NCI-H2107 (cell line): Measurements from ENCODE around the gene SLC4A1.

Source experiments
- DNase-seq: peaks from one replicate; lab custom pipeline; 2025; lab: John Stamatoyannopoulos, UW

SLC4A1 gene

DNA sequence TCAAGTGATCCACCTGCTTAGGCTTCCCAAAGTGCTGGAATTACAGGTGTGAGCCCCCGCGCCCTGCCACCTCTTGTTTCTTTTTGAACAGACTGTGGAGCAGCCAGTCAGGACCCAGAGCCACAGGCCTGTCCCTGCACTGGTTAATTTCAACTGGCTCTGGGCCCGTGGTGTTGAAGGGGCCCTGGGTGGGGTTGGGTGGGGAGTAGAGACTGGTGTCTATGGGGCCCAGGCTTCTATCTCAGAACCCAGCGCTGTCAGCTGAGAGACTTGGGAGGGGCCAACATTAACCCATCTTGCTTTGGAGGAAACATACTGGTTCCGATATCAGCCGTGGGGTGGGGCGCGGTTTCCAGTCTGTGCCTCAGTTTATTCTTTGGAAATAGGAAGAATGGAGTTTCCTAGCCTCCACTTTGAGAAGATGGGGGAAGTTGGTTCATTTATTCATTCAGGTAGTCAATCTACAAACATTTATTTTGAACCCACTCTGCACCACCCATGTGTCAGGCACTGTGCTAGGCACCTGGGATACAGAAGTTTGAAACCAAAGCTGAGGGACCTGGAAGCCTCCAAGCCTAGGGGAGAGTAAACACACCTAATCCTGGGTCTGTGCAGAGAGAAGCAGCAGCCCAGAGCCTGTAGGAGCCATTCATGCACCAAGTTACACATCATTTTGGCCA lies 15.5 kb upstream of the SLC4A1 start:
- no peak for DNase-seq

DNA sequence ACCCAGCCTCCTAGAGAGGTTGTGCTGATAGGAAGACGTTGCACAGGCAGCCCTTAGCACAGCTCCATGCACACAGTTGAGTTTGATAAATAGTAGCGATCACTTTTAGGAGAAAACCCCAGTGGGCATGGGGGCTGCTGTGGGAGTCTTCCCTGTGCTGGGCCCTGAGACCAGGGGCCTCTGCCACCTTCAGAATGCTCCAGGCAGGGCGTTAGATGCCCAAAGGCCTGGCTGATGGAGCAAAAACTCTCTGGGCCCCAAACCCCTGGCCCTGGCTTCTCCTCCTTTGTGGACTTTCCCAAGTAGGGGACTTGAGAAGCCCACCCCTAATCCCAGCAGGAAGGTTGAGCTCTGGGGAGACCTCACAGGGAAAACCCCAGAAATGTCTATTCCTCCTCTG lies 14.3 kb upstream of the SLC4A1 start:
- DNase-seq = no peak

DNA sequence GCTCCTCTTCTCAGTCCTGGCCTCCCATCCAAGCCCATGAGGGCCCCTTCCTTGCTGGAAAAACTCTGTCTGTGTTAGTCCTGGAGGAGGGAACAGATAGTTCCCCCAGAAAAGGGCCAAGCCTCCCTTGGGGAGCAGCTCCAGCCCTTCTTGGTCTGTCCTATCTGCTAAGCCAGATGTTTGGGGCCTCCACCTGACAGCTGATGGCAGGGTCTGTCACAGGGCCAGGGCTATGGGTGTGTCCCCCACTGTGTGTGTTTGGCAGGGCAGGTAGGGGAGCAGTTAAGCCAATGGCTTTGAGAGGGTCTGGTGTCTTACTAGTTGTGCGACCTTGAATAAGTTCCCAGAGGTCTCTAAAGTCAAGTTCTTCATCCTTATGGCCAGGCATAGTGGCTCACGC lies 13.6 kb upstream of the SLC4A1 start:
- no peak for DNase-seq

DNA sequence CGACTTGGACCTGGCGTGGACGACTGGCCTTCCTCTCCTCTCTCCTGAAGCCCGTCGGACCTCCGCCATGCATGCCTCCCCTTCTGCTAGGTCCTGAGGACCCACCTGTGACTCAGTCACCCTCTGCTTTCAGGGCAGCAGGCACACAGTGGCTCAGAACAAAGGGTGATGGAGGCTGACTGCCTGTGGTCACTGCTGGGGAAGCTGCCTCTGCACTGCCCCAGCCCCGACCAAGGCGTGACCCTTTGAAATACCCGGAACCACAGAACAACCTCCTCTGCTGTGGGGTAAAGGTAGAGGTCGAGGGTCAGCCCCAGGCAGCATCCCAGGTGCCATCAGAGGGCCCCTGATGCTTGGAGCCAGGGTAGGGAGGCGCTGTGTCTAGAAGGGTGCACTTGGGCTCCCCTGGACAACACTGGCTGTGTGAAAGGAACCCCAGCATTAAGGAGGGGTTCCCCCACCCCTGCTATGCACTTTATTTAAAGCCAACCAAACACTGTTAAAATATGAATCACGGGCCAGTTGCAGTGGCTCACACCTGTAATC lies 12.5 kb upstream of the SLC4A1 start:
- DNase-seq = no peak

DNA sequence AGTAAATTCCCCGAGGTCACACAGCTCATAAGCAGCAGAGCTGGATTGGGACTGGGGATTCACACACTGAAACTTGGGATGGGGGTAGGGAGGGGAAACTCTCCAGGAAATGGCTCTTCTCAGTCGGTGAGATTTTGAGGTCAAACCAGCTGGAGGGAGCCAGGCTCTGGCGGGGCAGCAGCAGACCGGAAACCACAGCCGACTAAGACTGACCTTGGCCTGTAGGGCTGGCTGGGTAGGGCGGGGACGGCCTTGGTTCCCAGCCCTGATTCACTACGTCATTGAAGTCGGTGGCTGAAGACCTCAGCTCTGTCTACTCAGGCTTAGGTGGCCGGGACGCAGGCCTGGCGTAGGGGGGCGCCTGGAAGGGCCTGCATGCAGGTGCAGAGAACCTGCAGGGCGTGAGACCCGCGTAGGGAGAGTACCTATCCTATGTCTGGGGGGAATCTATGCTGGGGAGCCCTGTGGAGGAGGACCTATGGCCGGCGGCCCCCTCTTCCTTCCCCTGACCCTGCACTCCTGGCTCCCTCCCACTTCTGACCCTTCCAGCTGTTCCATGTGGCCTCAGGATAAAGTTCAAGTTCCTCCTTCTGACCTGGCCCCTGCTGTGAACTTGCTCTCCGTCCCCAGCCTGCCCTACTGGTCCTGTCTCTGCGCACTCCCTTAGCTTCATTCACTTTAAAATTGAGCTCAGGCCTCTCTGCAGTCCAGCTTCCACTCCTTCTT lies 11.9 kb upstream of the SLC4A1 start:
- no peak for DNase-seq

DNA sequence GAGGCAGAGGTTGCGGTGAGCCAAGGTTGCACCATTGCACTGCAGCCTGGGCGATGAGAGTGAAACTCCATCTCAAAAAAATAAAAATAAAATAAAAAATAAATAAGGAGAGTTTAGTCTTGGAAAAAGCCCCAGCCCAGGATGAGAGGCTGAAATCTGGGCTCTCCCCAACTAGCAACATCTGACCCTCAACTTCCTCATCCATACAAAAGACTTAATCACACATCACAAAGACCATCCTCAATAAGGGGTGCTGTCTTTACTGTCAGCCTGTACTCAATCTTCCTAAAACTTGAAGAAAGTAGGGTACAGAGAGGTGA lies 11.4 kb upstream of the SLC4A1 start:
- no peak for DNase-seq

DNA sequence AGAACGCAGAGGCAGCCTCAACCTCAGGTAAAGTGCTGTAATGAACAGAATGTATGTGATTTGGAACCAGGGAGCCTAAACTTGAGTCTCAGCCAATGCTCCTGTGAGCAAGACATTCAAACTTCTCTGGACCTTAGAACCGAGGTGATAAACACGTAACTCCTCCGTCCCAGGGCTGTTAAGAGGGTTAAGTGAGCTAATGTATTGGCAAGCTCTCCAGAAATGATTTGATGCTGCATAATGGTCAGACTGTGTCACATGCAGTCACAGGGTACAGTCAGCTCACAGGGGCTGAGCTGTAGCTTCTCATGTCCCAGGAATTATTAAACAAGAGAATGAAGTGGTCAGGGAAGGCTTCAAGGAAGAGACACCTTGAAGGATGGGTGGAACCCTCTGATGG lies 10.0 kb upstream of the SLC4A1 start:
- DNase-seq = no peak

DNA sequence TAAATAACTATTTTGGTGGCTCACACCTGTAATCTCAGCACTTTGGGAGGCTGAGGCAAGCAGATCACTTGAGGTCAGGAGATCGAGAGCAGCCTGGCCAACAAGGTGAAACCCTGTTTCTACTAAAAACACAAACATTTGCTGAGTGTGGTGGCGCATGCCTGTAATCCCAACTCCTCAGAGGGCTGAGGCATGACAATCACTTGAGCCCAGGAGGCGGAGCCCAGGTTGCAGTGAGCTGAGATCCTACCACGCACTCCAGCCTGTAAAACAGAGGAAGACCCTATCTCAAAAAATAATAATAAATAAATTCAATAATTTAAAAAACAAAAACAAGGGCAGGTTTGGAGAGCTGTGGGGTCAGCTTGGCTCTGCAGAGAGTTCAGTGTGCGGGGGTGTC lies 5.7 kb upstream of the SLC4A1 start:
- DNase-seq = no peak

DNA sequence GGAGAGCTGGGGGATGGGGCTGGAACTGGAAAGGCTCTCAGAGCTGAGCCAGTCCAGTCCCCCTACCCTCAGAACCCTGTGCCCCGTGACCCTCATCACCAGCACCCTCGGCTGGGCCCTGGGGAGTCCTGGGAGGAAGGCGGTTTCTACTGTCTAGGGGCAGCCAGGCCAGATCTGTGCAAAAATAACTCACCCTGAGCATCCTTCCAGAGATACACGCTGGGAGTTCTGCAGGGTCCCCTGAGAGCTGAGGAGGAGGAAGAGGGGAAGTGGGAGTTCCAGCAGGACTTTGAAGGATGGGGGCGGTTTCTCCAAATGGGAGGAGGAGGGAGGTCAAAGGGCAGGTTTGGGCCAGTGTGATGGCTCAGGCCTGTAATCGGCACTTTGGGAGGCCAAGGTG lies 5.0 kb upstream of the SLC4A1 start:
- no peak for DNase-seq

DNA sequence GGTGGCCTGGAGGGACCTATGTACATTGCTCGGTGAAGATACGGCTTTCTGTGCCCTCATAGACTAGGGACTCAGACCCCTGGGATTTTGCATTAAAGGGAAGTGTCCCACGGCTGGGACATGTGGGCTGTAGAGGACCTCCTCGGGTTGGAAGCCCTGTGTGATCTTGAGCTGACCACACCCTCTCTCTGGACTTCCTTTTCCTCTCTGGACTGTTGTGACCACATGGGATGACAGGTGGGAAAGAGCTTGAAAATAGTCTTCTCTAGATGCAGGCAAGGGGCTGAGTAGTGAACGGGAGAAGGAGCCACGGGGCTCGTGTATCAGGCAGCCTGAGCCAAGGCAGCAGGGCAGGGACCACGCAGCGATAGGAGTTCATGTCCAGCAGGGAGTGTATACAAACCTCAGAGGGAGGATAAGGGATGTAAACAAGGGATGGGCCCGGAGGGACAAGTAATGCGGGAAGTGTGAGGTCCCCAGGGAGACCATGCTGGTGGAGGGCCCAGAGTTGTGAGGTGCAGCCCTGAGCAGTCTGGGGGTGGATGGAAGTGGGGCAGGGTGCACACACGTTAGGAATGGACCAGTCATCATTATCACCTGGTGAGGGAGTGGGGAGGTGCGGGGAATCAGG lies 4.5 kb upstream of the SLC4A1 start:
- no peak for DNase-seq

DNA sequence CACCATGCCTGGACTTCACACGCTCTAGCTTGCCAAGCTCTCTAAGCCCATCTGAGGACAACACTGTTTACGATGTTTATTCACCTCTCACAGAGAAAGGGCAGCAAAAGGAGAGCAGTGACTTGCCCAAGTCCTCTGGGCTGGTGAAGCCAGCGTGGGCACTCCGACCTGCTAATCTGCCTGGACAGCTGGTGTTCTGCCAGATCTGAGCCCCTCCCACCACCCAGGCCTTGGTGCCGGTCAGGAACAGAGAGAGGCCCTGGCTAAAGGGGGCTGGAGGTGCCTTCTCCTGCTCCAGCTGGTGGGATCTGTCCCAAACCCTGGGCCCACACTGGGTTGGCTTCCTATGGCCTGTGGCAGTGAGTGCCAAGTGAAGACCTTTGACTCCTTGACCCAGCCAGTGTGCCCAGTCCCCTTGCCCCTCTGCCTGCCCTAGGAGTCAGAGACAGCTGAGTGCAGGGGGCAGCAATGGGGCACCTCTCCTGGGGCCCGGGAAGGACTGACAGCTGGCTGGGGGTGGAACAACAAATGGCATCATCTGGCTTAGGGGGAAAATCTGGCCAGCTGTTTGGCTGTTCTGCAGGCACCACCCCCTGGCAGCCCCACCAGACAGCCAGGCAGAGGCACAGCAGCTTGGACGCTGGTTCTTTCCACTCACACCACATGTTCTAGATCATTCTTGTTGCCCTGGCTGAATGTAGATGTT lies 1.8 kb upstream of the SLC4A1 start:
- DNase-seq = no peak

DNA sequence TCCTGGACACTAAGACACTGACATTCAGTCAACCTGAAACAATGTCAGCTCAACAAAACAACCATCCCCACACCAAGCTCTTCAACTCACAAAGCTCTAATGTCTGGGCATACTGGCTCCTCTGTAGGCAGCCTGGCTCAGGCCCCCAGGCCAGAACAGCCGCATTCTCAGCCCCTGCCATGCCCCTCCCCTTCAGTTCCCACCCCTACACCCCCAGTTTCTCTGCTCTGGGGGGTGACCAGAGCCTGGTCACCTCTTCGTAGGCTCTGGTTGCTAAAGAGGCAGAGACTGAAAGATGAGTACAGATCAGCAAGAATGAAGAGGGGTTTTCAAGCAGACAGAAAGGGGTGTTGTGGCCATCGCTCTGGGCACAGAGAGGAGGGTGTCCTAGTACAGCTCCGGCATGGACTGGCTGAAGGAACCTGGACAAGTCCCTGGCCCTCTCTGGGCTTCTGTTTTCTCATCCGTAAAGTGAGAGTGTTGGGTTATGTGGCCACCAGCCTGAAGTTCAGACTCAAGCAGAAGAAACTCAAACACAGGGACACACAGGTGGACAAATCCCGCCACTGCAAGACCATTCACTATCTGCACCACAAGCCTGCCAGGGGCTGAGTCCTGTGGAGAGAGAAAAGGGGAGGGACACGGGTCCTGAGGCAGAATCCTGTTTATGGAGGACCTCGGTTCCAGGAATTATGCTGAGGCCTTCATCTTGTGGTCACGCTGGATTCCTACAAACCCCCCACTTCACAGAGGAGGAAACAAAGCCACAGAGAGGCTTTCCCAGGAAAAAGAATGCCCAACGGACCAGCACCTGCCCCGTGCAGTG lies 987 bp upstream of the SLC4A1 start:
- DNase-seq = no peak

DNA sequence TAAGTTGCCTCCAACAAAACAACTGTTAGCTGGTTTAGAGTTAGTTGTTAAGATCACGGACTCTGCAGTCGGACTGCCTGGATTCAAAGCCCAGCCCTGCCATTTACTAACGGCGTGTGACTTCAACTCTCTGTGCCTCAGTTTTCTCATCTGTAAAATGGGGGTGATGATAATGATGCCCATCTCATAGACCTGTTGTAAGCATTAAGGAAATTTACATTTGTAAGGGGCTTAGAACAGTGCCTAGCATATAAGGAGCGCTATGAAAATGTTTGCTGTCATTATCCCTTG lies 825 bp downstream of the SLC4A1 start:
- DNase-seq = no peak

DNA sequence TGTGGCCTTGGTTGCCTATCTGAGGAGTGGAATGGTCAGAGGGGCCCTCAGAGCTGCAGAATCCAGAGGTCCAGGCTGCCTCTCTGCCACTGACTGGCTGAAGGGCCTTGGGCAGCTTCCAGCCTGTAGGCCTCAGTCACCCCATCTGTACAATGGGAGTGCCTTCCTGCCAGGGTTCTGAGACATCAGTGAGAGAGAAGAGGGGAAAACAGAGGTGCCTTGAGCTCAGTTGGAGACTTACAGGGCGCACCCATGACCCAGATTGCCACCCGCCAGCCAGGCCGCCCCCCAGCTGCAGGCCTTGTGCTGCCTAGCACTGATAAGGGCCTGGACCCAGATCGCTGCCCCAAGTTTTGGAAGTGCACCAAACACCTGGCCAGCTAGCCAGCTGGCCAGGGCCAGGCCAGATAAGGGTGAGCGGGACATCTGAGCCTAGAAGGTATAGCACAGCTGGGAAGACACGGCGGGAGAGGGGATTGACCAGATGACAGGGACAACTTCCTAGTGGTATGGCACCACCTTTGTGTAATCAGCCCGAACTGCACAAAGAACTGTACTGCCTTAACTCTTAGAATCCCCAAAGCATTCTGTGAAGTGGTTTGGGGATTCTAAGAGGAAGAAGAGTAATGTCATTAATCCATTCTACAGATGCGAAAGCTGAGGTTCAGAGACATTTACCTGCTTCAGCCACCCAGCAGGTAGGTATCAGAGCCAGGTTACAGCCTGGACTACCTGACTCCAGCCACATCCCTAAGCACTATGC lies 1.4 kb downstream of the SLC4A1 start:
- DNase-seq = no peak

DNA sequence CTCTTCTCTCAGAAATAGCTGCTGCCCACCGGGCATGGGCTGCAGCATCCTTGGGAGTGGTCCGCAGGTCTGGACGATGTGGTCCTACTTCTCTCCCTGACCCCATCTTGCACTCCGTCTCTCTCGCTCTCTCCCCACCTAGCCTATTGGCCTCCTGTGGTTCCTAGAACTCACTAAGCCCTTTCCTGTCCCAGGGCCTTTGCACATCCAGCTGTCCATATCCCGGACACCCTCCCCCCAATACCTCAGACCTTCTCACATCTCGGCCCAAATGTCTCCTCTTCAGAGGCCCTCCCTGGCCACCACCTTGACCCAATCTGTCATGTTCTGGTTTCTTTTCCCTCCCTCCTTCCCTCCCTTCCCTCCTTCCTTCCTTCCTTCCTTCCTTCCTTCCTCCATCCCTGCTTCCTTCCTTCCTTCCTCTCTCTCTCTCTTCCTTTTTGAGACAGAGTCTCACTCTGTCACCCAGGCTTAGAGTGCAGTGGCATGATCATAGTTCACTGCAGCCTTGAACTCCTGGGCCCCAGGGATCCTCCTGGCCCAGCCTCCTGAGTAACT lies 4.5 kb downstream of the SLC4A1 start:
- no peak for DNase-seq

DNA sequence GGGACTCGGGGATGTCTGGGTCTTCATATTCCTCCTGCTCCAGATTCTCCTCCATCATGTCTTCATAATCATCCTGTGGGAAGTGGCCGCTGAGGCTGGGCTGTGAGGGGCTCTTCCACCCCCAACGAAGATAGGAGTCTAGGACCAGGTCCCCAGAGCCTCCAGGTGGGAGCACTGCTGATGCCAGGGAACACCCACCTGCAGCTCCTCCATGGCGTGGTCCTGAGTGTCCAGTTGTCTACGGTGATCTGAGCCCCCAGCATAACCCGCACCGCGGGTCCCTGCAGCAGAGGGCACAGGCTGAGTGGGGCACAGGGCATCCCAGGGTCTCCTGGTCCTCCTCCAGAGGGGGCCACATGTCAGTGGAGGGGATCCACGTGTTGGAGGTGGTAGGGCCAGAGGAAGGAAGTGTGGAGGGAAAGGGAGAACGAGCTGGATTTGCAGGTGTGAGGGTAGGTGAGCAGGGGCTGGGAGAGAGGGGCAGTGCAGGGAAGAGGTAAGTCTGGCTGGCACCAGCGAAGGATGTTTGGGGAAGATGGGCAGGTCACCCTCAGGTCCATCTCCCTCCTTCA lies 5.2 kb downstream of the SLC4A1 start:
- no peak for DNase-seq

DNA sequence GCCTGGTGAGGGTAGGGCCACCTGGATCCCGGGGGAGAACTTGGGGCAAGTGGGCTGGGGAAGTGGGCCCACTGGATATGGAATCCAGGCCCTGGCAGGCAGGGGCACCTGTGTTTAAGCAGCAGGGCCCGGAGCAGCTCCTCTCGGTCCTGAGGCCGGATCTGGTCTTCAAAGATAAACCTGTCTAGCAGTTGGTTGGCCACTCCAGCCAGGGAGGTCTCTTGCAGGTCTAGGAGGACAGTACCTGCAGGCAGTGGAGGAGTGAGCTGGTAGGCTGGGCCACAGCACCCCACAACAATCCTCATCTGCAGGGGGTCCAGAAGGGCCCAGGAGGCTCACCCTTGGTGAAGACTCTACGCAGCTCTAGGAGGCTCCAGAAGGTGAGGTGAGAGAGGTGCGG lies 7.6 kb downstream of the SLC4A1 start:
- no peak for DNase-seq

DNA sequence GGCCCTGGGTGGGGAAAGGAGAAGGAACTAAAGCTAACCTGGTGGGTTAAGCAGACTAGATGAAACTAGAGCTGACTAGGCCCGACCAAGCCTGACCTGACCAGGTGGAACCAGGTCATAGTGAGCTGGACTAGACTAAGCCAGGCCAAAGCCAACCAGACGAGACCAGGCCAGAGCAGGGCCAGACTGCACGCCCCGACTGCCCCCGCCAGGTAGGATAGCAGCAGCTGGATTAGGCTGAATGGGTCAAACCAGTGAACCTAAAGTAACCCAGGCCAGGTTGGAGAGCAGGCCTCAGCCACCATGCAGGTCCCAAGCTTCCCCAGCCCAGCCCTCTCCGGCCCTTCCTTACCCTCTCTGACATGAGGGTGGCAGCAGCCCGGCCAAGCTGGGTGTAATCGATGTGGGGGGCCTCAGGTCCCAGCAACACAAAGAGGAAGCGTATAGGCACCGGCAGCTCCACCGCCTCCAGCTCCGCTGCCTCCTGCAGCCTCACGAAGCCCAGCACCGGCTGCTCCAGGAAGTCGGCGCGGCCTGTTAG lies 9.1 kb downstream of the SLC4A1 start:
- DNase-seq = no peak

DNA sequence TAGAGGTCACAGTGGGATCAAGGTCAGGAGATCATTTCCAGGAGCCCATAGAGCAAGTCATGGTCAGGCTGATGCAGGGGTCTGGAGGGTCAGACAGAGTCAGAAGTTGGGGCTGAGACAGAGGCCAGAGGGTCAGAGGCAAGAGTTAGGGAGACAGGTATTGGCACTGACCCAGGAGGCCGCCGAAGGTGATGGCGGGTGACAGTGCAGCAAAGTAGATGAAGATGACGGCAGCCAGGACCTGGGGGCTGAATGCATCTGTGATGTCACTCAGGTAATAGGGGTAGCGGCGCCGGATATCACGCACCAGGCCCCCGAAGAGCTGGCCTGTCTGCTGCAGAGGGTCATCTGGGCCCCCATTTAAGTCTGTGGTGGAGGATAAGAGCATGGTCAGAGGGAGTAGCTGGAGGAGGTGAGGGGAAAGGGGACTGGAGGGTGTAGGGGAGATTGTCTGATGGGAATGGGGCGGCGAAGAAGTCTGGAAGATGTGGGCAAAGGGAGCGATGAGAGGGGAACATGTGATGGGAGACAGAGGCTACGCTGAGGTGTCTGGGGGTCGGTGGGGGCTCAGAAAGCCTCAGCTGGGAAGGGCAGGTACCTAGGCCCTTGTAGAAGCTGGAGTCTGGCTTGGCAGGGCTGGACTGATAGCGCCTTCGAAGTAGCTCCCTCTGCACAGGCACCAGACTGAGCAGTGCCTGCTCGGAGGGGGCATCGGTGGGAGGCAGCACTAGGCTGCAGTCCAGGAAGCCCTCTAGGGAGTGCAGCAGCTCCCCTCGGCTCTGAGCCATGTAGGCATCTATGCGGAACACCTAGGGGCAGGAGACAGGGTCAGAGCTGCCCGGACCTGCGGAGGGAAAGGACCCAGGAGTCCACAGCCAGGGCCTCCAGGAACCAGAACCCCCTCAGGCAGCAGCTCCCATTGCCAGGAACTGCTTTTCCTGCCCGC lies 9.8 kb downstream of the SLC4A1 start:
- DNase-seq = no peak
